ENCODE measurements around the gene TMEM236. TPM values are rescaled to one million over a fixed set of nuclear protein-coding genes. Genes with fewer than 3 reads are reported as not detected.

The TMEM236 gene
- total RNA-seq, 1 experiment from 2014 or later: 0.07 TPM

DNA sequence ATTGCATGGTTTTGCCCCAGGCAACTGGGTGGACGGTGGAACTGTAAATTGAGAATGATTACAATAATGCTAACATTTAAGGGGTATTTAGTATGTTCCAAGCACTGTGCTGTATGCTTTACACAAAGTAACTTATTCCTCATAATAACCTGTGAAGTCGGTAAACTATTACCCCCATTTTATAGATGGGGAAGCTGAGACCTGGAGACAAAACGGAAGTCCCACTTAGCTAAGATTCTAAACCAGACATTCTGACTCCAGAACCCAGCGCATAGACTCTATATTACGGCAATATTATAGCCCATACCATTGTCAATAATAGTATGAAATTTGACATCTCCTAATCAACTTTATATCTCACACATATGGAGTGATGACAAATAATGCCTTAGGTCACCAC lies 39.9 kb upstream of the TMEM236 start:
- POLR2A ChIA-PET: no interaction called here

DNA sequence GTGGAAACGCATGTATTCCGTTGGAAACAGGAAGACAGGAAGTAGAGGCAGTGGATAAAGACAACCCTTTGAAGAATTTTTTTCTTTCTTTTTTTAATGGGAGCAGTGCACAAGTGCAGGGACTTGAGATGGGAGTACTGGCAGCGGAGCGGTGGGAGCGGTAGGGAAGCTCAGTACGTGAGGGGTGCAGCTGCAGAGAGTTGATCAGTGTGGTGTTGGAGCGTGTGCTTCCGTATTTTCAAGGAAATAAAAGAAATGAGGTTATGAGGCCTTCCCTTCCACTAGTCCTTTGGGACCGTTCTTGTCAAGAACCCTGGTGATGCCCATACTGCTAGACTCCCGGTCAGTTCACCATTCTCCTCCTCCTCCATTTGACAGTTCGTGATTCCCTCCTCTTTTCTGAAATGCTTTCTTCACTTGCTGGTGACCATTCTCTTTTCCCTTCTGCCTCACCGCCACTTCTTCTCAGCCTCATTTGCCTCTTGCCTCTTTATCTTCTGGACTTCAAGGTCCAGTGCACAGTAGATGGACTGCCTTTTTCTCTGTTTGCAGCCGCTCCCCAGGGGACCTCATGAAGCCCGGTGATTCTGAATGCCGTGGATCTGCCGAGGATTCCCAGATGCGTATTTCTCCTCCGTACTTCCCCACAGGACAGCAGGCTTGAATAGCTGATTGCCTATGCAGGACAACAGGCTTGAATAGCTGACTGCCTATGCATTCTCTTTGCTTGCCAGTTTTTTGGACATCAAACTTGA lies 39.1 kb upstream of the TMEM236 start:
- ChIA-PET RAD21 (ENCODE audit: low non-redundant PET in 1 of 2, low total read pairs in 2 of 2, uncharacterized antibody in 2 of 2, unreplicated experiment in 2 of 2) (no interaction called here), CTCF (no interaction called here), POLR2A (no interaction called here)
- BruUV-seq (replicated peaks): no TSS peak
- H3K4me2 ChIP-seq (ENCODE audit: low read length): no peak overlapping the region
- no peak overlapping the region for H3K4me3 ChIP-seq (replicated peaks in 1 of 2; ENCODE audit: low read depth in 1 of 2, low read length in 2 of 2)
- H3K4me1 ChIP-seq (ENCODE audit: control insufficient read depth in 1 of 2, insufficient read depth in 2 of 2, low read length in 2 of 2): no peaks in the 10 kb centered on the region
- H3K9me3 ChIP-seq (ENCODE audit: control insufficient read depth in 1 of 2, insufficient read depth in 1 of 2, low read depth in 1 of 2, low read length in 2 of 2): no peaks in the 10 kb centered on the region
- TF ChIP-seq JUND (IDR thresholded peaks at IDR 0.05) (no peak), YY1 (IDR thresholded peaks at IDR 0.05; ENCODE audit: extremely low read depth, insufficient replicate concordance, low read depth, low read length) (no peak), SIN3A (IDR thresholded peaks at IDR 0.05; ENCODE audit: low read depth) (no peak), EGR1 (IDR thresholded peaks at IDR 0.05; ENCODE audit: low read depth) (no peak), FOSL1 (IDR thresholded peaks at IDR 0.05; ENCODE audit: low read depth) (no peak), CEBPB (IDR thresholded peaks at IDR 0.05; ENCODE audit: low read depth) (no peak), TCF7L2 (IDR thresholded peaks at IDR 0.05; ENCODE audit: borderline replicate concordance, extremely low read depth, insufficient read depth, insufficient read length) (no peak), ZNF274 (IDR thresholded peaks at IDR 0.05; ENCODE audit: low read depth, low read length) (no peak), ELF1 (IDR thresholded peaks at IDR 0.05; ENCODE audit: borderline replicate concordance, low read depth) (no peak), SRF (IDR thresholded peaks at IDR 0.05; ENCODE audit: low read depth) (no peak), POLR2A (IDR thresholded peaks at IDR 0.05; ENCODE audit: borderline replicate concordance, extremely low read depth, insufficient read depth, insufficient read length) (no peak)
- TF ChIP-seq, protein P1, sequence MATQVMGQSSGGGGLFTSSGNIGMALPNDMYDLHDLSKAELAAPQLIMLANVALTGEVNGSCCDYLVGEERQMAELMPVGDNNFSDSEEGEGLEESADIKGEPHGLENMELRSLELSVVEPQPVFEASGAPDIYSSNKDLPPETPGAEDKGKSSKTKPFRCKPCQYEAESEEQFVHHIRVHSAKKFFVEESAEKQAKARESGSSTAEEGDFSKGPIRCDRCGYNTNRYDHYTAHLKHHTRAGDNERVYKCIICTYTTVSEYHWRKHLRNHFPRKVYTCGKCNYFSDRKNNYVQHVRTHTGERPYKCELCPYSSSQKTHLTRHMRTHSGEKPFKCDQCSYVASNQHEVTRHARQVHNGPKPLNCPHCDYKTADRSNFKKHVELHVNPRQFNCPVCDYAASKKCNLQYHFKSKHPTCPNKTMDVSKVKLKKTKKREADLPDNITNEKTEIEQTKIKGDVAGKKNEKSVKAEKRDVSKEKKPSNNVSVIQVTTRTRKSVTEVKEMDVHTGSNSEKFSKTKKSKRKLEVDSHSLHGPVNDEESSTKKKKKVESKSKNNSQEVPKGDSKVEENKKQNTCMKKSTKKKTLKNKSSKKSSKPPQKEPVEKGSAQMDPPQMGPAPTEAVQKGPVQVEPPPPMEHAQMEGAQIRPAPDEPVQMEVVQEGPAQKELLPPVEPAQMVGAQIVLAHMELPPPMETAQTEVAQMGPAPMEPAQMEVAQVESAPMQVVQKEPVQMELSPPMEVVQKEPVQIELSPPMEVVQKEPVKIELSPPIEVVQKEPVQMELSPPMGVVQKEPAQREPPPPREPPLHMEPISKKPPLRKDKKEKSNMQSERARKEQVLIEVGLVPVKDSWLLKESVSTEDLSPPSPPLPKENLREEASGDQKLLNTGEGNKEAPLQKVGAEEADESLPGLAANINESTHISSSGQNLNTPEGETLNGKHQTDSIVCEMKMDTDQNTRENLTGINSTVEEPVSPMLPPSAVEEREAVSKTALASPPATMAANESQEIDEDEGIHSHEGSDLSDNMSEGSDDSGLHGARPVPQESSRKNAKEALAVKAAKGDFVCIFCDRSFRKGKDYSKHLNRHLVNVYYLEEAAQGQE (IDR thresholded peaks at IDR 0.05; ENCODE audit: low read depth): no peak
- TF ChIP-seq, protein P2, sequence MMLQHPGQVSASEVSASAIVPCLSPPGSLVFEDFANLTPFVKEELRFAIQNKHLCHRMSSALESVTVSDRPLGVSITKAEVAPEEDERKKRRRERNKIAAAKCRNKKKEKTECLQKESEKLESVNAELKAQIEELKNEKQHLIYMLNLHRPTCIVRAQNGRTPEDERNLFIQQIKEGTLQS (IDR thresholded peaks at IDR 0.05): no peak
- no peak overlapping the region for H3K9ac ChIP-seq (ENCODE audit: low read length)
- no peaks in the 10 kb centered on the region for H3K27me3 ChIP-seq (ENCODE audit: insufficient read depth, low read length)
- H2AFZ ChIP-seq (ENCODE audit: low read depth, low read length, poor library complexity, severe bottlenecking): no peak overlapping the region
- ATAC-seq (no peak), DNase-seq (ENCODE audit: low read depth, low spot score) (no peak)
- H3K27ac ChIP-seq (ENCODE audit: low read depth, low read length): no peak overlapping the region
- intact Hi-C loops (cut with micrococcal nuclease): no loop called here
- H3K36me3 ChIP-seq (ENCODE audit: control insufficient read depth in 1 of 2, insufficient read depth in 2 of 2, low read length in 2 of 2): peaks cover 6 to 14% of the 10 kb centered on the region in 2 experiments; a peak in 3 of 4 replicates
- no peaks in the 10 kb centered on the region for H4K20me1 ChIP-seq (ENCODE audit: insufficient read depth)
- no peaks in the 10 kb centered on the region for H3K9me2 ChIP-seq (ENCODE audit: insufficient read depth)
- no peaks in the 10 kb centered on the region for H3K79me2 ChIP-seq (ENCODE audit: insufficient read depth, low read length)

More for the DNA sequence above, 39.9 kb upstream of the TMEM236 start:
- Histone ChIP-seq H3K9ac (ENCODE audit: low read length) (no peak overlapping the region), H3K27me3 (ENCODE audit: insufficient read depth, low read length) (no peaks in the 10 kb centered on the region), H3K4me2 (ENCODE audit: low read length) (no peak overlapping the region), H3K79me2 (ENCODE audit: insufficient read depth, low read length) (no peaks in the 10 kb centered on the region), H2AFZ (ENCODE audit: low read depth, low read length, poor library complexity, severe bottlenecking) (no peak overlapping the region), H3K9me3 (ENCODE audit: control insufficient read depth in 1 of 2, insufficient read depth in 1 of 2, low read depth in 1 of 2, low read length in 2 of 2) (no peaks in the 10 kb centered on the region), H3K4me3 (replicated peaks in 1 of 2; ENCODE audit: low read depth in 1 of 2, low read length in 2 of 2) (no peak overlapping the region), H3K9me2 (ENCODE audit: insufficient read depth) (no peaks in the 10 kb centered on the region), H3K4me1 (ENCODE audit: control insufficient read depth in 1 of 2, insufficient read depth in 2 of 2, low read length in 2 of 2) (no peaks in the 10 kb centered on the region), H3K27ac (ENCODE audit: low read depth, low read length) (no peak overlapping the region), H3K36me3 (ENCODE audit: control insufficient read depth in 1 of 2, insufficient read depth in 2 of 2, low read length in 2 of 2) (peaks cover 9 to 14% of the 10 kb centered on the region in 2 experiments; a peak in 3 of 4 replicates), H4K20me1 (ENCODE audit: insufficient read depth) (no peaks in the 10 kb centered on the region)
- ATAC-seq: no peak
- intact Hi-C loops (cut with micrococcal nuclease): no loop called here
- CTCF ChIA-PET: no interaction called here
- RAD21 ChIA-PET (ENCODE audit: low non-redundant PET in 1 of 2, low total read pairs in 2 of 2, uncharacterized antibody in 2 of 2, unreplicated experiment in 2 of 2): no interaction called here
- DNase-seq (ENCODE audit: low read depth, low spot score): no peak
- TF ChIP-seq ELF1 (IDR thresholded peaks at IDR 0.05; ENCODE audit: borderline replicate concordance, low read depth): no peak
- no peak for TF ChIP-seq ZFX (IDR thresholded peaks at IDR 0.05)
- TF ChIP-seq, protein P3, sequence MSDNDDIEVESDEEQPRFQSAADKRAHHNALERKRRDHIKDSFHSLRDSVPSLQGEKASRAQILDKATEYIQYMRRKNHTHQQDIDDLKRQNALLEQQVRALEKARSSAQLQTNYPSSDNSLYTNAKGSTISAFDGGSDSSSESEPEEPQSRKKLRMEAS (IDR thresholded peaks at IDR 0.05): no peak
- TF ChIP-seq TCF7L2 (IDR thresholded peaks at IDR 0.05; ENCODE audit: borderline replicate concordance, extremely low read depth, insufficient read depth, insufficient read length): no peak
- no peak for TF ChIP-seq EZH2 (IDR thresholded peaks at IDR 0.05)
- no peak for TF ChIP-seq SP1 (IDR thresholded peaks at IDR 0.05; ENCODE audit: low read depth)
- no TSS peak for BruUV-seq (replicated peaks)

Measured in HCT116 (cell line).